Subcutaneous adipose tissue (tissue), 4 donors: ENCODE measurements around the gene SNX9. TPM values are rescaled to one million over a fixed set of nuclear protein-coding genes. Genes with fewer than 3 reads are reported as not detected.

Source experiments
- CTCF ChIP-seq: fragments of 450-650 bp; IDR thresholded peaks from one replicate; pipeline ENCODE4 v1.5.1; 2016; ENCODE audit warnings: low read depth, mild to moderate bottlenecking, control low read depth, antibody characterized with exemption, moderate library complexity
- total RNA-seq, 4 donors: library from RNA; depleted of rRNA; stranded (reverse); fragments of >200 nt; gene quantifications; one replicate each; pipeline ENCODE4 v1.1.0, GENCODE V29; 2016

SNX9 gene
- total RNA-seq, 4 donors from 2014 or later = 80.6 to 113 (median 94.1) TPM

DNA sequence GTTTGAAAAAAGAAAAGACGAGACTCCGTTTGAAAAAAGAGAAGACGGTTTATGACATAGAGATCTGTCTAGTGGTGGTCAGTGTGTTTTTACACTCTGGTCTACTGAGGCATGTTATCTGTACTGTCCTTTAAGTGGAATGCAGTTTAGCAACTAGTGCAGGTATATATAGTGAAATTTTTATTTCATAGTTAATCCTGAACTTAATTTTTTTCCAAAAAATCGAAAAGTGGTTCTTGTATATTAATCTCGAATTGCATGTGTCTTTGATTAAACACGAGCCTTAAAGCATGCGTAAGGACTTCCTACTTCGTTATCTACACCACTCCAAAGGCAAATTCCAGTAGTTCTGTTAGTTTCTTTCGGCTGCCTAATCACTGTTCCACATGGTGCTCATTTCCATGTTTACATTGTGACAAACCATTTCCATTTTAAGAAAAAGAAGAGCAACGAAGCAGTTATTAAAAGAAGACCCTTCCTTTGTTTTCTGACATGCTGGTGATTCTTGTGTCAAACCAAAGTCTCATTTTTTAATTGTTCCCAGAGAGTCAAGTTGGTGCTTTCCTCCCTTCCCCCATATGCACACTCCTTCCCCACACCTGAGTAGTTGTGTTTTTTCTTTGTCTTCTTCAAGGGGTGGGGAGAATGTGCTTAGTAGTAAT, 2.3 kb downstream of the SNX9 start:
- no peak for TF ChIP-seq CTCF

DNA sequence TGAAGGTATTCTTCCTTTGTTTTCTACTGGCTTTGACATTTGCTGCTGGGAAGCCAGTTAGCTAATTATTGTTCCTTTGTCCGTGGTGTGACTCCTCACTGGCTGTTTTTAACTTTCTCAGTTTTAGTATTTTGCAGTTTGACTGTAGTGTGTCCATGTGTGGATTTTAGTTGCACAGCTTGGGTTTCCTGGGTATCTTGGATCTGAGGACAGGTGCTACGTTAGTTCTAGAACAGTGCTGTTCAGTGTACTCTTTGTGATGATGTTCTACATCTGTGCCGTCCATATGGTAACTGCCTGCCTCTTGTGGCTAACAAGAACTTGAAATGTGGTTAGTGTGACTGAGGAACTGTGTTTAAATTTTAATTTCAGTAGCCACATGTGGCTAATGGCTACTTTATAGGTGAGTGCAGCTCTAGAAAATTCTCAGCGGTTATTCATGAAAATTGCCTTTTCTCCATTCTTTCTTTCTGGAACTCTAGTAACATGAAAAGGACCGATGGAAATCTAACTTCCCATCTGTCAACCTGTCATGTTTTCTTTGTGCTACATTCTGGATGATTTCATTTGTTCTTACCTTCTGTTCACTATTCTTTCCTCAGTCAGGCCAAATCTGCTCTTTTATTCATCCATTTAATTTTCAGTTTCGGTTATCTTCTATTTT, 7.4 kb downstream of the SNX9 start:
- no peak for TF ChIP-seq CTCF

- no peak for TF ChIP-seq CTCF
These were observed 7.9 kb downstream of the SNX9 start for GRCh38 chr6:157831018-157831369.

DNA sequence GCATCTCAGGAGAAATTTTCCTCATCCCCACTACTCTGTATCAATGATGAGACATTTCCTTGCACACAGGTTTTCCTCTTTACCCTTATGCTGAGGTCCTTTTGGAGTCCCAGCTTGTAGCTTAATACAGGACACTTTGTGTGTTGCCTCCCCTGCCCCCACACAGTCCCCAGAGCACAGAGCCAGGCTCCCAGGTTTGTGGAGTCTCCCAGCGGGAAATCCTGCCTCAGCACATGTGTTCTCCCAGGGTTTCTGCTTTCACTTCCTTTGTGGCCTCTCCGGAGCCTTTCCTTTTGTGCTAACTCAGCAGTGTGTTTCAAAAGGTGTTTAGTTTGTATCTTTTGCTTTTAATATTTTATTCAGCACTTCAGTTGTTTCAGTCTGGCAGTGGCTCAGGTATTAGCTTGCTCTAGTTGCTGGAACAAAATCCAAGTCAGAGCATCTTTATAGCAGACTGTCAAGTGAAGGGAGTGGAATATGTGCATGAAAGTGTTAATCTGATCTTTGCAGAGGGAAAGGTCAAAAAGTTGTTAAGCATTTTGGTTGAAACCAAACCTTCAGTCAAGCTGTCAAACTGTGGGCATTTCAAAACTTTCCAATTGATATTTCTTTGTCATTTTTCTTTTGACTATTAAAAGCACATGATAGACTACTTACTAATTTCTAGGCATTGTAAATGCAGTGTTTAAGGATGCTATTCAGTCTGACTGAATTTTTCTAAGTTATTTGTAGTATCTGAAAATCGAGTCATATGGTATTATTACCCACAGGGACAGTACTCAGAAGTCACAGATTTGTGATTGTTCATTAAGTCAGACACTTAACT, 8.6 kb downstream of the SNX9 start:
- TF ChIP-seq CTCF = no peak

DNA sequence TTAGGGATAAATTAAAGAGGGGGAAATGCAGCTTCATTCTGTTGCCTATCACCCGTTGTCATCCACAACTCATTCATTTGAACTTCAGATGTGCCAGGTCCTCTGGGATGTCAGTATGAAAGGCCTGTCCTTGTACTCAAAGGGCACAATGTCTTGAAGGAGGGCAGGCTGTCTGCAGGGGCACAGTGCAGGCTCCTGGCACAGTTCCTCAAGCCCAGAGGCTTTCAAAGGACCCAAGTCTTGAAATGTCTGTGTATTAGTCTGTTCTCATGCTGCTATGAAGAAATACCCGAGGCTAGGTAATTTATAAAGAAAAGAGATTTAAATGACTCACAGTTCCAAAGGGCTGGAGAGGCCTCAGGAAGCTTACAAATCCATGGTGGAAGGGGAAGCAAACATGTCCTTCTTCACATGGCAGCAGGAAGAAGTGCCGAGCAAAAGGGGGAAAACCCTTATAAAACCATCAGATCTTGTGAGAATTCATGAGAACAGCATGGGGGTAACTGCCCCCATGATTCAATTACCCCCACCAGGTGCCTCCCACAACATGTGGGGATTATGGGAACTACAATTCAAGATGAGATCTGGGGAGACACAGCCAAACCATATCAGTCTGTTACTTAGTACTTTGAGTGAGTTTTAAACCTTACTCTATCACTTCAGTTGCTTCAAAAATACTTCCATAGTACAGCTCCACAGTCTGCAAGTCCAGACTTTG, 9.4 kb downstream of the SNX9 start:
- no peak for TF ChIP-seq CTCF

DNA sequence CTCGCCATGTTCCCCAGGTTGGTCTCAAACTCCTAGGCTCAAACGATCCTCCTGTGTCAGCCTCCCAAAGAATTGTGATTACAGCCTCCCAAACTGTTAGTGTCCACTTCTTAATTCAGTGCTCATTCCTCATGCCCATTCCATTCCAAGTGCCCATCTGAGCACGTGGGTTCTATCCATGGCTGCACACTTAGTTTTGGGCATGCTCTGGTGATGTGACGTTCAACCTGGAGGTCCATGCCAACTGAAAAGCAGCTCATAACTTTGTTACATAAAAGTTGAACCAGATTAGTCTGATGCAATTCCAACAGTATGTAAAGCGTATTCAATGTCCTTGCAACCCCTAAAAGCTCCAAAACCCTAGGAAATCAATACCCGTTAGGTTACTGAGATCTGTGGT, 11.5 kb downstream of the SNX9 start:
- TF ChIP-seq CTCF = no peak
